Measurements from ENCODE around the gene AFF3.
A peak's percentile ranks its signal among the peaks of the same experiment; 100 is the strongest.

DNA sequence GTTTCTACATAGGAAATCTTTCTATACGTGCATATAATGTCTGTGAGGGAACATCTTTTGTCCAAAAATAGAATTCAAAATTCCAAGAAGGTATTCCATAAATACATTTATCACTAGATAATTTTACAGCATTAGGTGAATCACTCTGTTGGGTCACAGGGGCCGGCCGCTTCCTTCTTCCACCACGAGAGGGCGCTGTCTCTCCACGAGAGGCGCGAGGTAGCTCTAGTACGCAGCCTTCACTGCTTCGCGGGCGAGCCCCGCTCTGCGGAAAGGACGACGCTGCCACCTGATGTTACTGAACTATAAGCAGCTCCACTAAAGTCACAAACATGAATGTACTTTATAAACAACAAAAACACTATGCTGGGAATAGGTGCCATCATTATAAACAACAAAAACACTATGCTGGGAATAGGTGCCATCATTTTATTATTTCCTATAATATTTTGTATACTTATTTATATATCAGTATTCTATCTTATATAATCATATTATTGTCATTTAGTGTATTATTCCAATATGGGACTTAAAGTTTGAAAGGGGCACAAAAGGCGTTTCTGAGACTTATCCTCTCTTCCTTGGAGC is 583.2 kb downstream of the AFF3 start:
- no peak for TF ChIP-seq EZH2 (IDR thresholded peaks at IDR 0.05; ENCODE audit: borderline replicate concordance)
- TF ChIP-seq, protein P1, sequence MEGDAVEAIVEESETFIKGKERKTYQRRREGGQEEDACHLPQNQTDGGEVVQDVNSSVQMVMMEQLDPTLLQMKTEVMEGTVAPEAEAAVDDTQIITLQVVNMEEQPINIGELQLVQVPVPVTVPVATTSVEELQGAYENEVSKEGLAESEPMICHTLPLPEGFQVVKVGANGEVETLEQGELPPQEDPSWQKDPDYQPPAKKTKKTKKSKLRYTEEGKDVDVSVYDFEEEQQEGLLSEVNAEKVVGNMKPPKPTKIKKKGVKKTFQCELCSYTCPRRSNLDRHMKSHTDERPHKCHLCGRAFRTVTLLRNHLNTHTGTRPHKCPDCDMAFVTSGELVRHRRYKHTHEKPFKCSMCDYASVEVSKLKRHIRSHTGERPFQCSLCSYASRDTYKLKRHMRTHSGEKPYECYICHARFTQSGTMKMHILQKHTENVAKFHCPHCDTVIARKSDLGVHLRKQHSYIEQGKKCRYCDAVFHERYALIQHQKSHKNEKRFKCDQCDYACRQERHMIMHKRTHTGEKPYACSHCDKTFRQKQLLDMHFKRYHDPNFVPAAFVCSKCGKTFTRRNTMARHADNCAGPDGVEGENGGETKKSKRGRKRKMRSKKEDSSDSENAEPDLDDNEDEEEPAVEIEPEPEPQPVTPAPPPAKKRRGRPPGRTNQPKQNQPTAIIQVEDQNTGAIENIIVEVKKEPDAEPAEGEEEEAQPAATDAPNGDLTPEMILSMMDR (IDR thresholded peaks at IDR 0.05; ENCODE audit: poor library complexity) = peak; percentile 99

Measured in hepatocyte (in vitro differentiated cells).